ENCODE results near the gene XNDC1N.
"Not testable (repeated sequence)": the region's sequence is repeated elsewhere in the genome, so short reads cannot be mapped to it uniquely, and the experiment has no call there.

The XNDC1N gene

DNA sequence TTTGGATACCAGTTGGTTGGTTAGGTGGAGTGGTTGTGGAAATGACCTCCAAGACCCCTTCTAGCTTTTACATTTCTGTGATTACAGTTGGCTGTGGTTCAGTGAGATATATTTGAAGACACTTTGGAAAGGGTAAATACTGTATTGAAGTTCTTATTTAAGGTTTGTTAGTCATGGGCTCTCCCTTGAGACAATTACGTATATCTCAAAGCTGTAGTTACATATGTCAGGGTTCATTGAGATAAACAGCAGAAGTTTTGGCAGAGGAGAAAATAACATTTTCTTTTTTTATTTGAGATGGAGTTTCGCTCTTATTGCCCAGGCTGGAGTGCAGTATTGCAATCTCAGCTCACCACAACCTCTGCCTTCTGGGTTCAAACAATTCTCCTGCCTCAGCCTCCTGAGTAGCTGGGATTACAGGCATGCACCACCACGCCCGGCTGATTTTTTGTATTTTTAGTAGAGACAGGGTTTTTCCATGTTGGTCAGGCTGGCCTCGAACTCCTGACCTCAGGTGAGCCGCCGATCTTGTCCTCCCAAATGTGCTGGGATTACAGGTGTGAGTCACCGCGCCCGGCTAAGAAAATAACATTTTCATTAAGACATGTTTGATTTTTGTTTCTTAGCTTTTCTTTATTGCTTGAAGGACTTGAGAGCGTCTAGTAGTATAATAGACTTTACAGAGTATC is 2.3 kb upstream of the XNDC1N start:
- DNase-seq, result no peak

DNA sequence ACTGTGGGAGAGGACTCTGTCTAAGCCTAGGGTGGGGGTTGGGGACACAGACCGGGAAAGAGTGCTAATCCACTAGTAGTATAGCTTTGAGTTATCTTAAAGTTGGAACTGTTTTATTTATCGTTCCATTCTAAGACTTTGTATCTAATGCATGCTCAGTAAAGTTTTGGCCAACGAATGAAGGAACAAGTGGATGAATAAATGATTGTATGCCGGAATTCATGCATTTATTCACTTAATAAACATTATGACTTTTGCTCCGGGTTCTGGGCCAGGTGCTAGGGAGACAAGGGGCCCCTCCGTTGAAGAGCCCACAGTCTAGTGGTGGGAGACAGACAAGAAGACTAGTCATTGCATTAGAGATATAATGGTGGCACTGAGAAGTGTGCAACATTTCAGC is 1.1 kb upstream of the XNDC1N start:
- DNase-seq, result no peak

DNA sequence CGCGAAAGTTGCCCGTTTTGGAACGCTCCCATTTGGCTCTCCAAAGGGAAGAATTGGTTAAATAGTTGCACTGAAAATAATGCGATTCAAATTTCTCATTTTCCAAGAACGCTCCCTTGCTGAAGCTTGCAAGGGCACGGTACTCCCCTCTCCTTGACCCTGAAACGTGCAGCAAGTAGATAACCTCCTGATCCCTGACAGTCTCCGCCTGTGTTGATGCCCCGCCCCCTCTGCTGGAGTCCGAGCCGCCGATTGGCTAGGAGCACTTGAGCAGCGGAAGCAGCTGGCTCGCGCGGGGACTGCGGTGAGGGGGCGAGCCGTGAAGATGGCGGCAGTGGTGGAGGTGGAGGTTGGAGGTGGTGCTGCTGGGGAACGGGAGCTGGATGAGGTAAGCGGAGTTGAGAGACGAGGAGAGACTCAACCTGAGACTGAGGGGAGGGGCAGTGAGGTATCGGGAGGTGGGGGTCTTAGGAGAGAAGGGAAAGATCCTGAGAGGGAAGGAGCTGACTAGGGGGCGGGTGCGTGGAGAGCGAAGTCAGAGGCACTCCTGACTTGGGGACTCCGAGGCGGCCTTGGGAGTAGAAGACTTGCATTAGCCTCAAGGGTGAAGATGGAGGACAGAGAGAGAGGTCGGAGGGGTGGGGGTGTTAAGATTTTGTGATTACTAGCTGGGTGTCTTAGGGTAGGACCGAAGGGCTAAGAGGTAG is 496 bp upstream of the XNDC1N start, which contains the start of gene RNF121:
Gene RNF121, plus strand, starts transcription at position 310 of the 707 bp plus-strand sequence. Its CDS starts 16 bp downstream, at position 326.
- peak; percentile 99 for DNase-seq

DNA sequence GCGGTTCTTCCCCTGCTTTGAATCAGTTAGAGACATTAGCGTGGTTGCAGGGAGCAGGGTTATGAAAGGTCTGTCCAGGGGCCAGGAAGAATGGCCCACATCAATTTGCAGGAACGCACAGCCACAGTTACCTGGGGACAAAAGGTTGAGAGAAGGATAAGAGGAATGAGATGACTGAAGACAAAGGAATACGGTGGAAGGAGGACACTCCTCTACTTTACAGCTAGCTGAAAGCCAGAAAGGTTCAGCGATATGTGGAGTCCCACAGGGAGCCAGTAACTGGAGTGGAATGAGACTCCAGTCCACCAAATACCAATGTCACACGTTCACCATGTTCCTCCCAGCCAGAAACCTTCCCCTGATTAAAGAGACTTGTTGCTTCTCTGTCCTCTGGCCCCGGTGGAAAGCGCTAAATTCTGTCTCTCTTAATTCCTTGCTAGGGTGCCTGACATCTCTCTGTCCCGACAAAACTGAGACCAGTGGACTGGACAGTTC is 10.7 kb downstream of the XNDC1N start:
- no peak for DNase-seq

DNA sequence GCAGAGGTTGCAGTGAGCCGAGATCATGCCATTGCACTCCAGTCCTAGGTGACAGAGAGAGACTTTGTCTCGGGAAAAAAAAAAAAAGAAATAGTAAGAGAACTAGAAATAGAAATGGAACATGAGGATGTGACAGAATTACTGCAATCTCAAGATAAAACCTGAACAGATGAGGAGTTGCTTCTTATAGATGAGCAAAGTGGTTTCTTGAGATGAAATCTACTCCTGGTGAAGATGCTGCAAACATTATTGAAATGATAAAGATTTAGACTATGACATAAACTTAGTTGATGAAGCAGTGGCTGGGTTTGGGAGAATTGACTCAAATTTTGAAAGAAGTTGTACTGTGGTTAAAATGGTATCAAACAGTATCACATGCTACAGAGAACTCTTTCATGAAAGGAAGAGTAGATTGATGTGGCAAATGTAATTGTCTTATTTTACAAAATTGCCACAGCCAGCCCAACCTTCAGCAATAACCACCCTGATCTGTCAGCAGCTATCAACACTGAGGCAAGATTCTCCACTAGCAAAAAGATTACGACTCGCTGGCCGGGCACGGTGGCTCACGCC is 13.7 kb downstream of the XNDC1N start:
- no peak for DNase-seq

DNA sequence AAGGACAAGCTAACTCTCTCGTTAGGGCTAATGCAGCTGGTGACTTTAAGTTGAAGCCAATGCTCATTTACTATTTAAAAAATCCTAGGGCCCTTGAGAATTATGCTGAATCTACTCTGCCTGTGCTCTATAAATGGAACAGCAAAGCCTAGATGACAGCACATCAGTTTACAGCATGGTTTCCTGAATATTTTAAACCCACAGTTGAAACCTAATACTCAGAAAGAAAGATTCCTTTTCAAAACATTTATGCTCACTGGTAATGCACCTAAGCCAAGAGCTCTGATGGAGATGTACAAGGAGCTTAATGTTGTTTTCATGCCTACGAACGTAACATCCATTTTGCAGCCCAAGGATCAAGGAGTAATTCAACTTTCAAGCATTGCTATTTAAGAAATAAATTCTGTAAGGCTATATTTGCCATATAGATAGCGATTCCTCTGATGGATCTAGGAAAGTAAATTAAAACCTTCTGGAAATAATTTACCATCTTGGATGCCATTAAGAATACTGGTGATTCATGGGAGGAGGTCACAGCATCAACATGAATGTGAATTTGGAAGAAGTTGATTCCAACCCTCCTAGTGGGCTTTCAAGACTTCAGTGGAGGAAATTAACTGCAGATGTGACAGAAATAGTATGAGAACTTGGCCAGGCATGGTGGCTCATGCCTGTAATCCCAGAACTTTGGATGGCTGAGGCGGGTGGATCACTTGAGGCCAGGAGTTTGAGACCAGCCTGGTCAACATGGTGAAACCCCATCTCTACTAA is 14.5 kb downstream of the XNDC1N start:
- no peak for DNase-seq

DNA sequence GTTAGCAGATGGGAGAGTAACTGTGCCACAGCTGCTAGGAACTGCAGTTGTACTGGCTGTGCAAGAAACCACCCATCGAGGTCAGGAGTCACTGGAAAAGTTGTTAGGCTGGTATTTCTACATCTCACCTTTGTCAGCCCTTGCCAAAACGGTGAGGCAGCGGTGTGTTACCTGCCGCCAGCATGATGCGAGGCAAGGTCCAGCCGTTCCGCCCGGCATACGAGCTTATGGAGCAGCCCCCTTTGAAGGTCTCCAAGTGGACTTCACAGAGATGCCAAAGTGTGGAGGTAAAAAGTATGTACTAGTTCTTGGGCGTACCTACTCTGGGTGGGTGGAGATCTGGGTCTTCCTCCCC is 16.4 kb downstream of the XNDC1N start:
- DNase-seq, result not testable (repeated sequence)

DNA sequence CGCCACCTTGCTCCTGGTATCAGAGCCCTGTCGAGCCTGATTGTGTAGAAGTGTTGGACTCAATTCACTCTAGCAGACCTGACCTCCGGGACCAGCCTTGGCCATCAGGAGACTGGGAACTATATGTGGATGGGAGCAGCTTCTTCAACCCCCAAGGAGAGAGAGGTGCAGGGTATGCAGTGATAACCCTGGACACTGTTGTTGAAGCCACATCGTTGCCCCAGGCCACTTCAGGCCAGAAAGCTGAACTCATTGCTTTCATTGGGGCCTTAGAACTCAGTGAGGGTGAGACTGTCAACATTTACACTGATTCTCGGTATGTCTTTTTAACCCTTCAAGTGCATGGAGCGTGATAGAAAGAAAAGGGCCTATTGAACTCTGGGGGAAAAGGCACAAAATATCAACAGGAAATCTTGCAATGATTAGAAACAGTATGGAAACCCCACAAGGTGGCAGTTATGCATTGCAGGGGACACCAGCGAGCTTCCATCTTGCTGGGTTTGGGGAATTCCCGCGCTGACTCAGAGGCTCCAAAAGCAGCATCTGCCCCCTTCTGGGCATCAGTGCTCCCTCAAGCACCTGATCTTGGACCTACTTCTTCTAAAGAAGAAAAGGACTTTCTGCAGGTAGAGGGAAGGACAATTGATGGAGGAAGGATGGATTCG is 16.9 kb downstream of the XNDC1N start:
- DNase-seq, result not testable (repeated sequence)

DNA sequence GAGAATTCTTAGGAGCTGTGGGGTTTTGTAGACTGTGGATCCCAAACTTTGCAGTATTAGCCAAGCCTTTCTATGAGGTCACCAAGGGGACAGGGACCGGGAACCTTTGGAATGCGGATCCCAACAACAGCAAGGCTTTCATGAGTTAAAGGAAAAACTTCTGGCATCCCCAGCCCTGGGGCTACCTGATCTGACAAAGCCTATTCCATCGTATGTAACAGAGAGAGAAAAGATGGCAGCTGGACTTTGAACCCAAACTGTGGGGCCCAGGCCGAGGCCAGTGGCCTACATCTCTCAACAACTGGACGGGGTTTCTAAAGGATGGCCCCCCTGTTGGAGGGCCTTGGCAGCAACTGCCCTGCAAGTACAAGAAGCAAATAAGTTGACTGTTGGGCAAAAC is 17.6 kb downstream of the XNDC1N start:
- not testable (repeated sequence) for DNase-seq

DNA sequence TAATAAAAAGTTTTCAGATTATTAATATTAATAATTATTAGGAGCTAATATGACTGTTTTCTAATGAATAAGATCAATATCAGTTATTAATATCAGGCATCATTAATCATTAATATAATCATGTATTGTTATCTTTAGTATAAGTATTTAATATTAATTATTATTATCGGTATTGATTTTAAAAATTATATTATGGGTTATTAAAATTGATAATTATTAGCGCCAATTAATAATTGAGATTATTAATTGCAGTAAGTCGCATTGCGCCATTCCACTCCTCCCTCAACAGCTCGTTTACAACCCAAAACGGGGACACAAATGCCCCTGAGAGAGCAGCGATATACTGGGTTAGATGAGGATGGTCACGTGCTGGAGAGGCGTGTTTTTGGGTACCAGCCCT is 20.2 kb downstream of the XNDC1N start:
- DNase-seq, result no peak

DNA sequence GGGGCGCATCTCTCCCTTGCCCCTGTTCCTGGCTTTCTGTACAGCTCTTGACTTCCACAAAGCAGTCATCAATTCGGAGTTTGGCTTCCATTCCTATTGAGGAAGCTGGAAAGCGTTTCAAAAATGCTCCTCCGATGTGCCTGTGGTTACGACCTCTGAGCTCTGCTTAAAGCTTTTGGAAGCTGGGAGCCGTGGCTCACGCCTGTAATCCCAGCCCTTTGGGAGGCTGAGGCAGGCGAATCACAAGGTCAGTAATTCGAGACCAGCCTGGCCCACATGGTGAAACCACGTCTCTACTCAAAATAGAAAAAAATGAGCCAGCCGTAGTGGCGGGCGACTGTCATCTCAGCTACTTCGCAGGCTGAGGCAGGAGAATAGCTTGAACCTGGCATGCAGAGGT is 27.3 kb downstream of the XNDC1N start:
- not testable (repeated sequence) for DNase-seq

DNA sequence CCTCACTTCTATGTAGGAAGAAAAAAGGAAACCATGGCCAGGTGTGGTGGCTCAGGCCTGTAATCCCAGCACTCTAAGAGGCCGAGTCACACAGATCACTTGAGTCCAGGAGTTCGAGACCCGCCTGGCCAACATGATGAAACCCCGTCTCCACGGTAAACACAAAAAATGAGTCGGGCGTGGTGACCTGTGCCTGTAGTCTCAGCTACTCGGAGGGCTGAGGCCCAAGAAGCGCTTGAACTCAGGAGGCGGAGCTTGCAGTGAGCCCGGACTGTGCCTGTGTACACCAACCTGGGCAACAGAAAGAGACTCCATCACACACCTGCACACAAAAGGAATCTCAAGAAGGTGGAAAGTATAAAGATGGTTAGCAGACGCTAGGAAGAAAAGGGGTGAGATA is 32.4 kb downstream of the XNDC1N start:
- no peak for DNase-seq

DNA sequence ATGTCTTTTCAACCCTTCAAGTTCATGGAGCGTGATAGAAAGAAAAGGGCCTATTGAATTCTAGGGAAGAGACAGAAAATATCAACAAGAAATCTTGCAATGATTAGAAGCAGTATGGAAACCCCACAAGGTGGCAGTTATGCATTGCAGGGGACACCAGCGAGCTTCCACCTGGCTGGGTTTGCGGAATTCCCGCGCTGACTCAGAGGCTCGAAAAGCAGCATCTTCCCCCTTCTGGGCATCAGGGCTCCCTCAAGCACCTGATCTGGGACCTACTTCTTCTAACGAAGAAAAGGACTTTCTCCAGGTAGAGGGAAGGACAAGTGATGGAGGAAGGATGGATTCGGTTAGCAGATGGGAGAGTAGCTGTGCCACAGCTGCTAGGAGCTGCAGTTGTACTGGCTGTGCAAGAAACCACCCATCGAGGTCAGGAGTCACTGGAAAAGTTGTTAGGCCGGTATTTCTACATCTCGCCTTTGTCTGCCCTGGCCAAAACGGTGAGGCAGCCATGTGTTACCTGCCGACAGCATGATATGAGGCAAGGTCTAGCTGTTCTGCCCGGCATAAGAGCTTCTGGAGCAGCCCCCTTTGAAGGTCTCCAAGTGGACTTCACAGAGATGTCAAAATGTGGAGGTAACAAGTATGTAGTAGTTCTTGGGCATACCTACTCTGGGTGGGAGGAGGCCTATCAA is 39.1 kb downstream of the XNDC1N start:
- DNase-seq, result not testable (repeated sequence)

DNA sequence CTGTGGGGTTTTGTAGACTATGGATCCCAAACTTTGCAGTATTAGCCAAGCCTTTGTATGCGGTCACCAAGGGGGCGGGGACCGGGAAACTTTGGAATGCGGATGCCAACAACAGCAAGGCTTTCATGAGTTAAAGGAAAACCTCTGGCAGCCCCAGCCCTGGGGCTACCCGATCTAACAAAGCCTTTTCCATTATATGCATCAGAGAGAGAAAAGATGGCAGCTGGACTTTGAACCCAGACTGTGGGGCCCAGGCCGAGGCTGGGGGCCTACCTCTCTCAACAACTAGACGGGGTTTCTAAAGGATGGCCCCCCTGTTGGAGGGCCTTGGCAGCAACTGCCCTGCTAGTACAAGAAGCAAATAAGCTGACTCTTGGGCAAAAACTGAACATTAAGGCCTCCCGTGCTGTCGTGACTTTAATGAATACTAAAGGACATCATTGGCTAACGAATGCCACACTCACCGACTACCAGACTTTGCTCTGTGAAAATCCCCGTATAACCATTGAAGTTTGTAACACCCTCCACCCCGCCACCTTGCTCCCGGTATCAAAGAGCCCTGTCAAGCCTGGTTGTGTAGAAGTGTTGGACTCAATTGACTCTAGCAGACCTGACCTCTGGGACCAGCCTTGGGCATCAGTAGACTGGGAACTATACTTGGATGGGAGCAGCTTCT is 39.9 kb downstream of the XNDC1N start:
- not testable (repeated sequence) for DNase-seq

DNA sequence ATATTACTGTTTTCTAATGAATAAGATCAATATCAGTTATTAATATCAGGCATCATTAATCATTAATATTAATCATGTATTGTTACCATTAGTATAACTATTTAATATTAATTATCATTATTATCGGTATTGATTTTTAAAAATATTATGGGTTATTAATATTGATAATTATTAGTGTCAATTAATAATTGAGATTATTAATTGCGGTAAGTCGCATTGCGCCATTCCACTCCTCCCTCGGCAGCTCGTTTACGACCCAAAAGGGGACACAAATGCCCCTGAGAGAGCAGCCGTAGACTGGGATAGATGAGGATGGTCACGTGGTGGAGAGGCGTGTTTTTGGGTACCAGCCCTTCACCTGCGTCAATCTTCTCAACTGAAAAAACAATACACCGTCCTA is 42.6 kb downstream of the XNDC1N start:
- not testable (repeated sequence) for DNase-seq
